ENCODE data around the gene IL36A.

IL36A gene

DNA sequence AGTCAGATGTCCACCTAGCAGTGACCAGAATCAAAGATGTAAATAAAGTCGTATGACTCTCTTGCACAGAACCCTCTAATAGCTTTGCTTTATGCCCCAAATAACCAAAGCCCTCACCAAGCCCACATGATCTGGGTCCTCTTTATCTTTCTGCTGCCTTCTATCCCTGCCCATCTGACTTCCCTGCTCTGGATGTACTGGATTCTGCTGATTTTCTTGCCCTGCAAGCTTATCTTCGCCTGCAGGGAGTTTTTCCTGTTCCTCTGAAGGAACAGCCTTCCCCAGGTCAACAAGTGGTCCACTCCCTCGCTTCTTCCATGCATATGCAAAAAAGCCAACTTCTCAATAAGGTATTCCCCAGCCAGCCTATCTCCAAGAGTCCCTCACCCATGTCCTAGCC is 28.8 kb downstream of the IL36A start:
- no peak overlapping the region for H3K4me3 ChIP-seq (ENCODE audit: control insufficient read depth, low read depth, low read length)
- TF ChIP-seq, protein P1, sequence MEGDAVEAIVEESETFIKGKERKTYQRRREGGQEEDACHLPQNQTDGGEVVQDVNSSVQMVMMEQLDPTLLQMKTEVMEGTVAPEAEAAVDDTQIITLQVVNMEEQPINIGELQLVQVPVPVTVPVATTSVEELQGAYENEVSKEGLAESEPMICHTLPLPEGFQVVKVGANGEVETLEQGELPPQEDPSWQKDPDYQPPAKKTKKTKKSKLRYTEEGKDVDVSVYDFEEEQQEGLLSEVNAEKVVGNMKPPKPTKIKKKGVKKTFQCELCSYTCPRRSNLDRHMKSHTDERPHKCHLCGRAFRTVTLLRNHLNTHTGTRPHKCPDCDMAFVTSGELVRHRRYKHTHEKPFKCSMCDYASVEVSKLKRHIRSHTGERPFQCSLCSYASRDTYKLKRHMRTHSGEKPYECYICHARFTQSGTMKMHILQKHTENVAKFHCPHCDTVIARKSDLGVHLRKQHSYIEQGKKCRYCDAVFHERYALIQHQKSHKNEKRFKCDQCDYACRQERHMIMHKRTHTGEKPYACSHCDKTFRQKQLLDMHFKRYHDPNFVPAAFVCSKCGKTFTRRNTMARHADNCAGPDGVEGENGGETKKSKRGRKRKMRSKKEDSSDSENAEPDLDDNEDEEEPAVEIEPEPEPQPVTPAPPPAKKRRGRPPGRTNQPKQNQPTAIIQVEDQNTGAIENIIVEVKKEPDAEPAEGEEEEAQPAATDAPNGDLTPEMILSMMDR (conservative IDR thresholded peaks at IDR 0.05; ENCODE audit: control insufficient read depth, insufficient read depth, low read depth, low read length) = no peak

GRCh38 chr2:113036763-113037162 is 31.5 kb downstream of the IL36A start:
- no peak for DNase-seq (ENCODE audit: low read depth)
- H3K4me3 ChIP-seq (ENCODE audit: control insufficient read depth, low read depth, low read length) = no peak overlapping the region
- TF ChIP-seq, protein P1 (conservative IDR thresholded peaks at IDR 0.05; ENCODE audit: control insufficient read depth, insufficient read depth, low read depth, low read length) = no peak

More for the DNA sequence above, 28.8 kb downstream of the IL36A start:
- DNase-seq (ENCODE audit: low read depth) = no peak

DNA sequence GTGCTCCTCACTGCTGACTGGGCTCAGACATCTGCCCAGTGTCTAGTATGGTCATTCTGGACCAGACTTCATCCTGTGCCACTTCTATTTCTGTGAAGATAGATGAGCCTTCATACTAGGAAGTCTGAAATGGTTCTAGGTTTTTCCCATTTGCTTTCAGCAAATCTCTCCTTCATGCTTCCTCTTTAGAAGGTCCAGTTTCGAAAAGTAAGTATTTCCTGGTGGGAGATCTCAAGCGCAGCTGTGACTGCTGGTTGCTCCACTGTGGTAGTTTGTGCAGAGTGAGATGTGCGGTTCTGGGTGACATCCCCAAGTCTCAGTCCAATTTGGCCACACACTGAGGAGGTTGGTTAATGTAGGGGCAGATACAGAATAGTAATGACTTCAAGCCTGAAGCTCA is 33.0 kb downstream of the IL36A start:
- TF ChIP-seq, protein P1 (conservative IDR thresholded peaks at IDR 0.05; ENCODE audit: control insufficient read depth, insufficient read depth, low read depth, low read length) = no peak
- H3K4me3 ChIP-seq (ENCODE audit: control insufficient read depth, low read depth, low read length) = no peak overlapping the region
- DNase-seq (ENCODE audit: low read depth) = no peak

- H3K4me3 ChIP-seq (ENCODE audit: control insufficient read depth, low read depth, low read length) = no peak overlapping the region
- no peak for DNase-seq (ENCODE audit: low read depth)
- TF ChIP-seq, protein P1 (conservative IDR thresholded peaks at IDR 0.05; ENCODE audit: control insufficient read depth, insufficient read depth, low read depth, low read length) = no peak
Measured at GRCh38 chr2:113039158-113039557, 33.9 kb downstream of the IL36A start.

GRCh38 chr2:113039719-113040118 is 34.5 kb downstream of the IL36A start:
- no peak for DNase-seq (ENCODE audit: low read depth)
- no peak overlapping the region for H3K4me3 ChIP-seq (ENCODE audit: control insufficient read depth, low read depth, low read length)
- TF ChIP-seq, protein P1 (conservative IDR thresholded peaks at IDR 0.05; ENCODE audit: control insufficient read depth, insufficient read depth, low read depth, low read length) = no peak

GRCh38 chr2:113041871-113042270 is 36.6 kb downstream of the IL36A start:
- TF ChIP-seq, protein P1 (conservative IDR thresholded peaks at IDR 0.05; ENCODE audit: control insufficient read depth, insufficient read depth, low read depth, low read length) = no peak
- no peak for DNase-seq (ENCODE audit: low read depth)

GRCh38 chr2:113046465-113046864 is 41.2 kb downstream of the IL36A start:
- H3K4me3 ChIP-seq (ENCODE audit: control insufficient read depth, low read depth, low read length) = no peak overlapping the region
- TF ChIP-seq, protein P1 (conservative IDR thresholded peaks at IDR 0.05; ENCODE audit: control insufficient read depth, insufficient read depth, low read depth, low read length) = no peak
- DNase-seq (ENCODE audit: low read depth) = no peak

More at GRCh38 chr2:113041871-113042270, 36.6 kb downstream of the IL36A start:
- H3K4me3 ChIP-seq (ENCODE audit: control insufficient read depth, low read depth, low read length) = no peak overlapping the region

All from fibroblast of mammary gland (primary cell).